Rectal smooth muscle tissue (tissue), 1 donor: Measurements from ENCODE around the gene PLPP1.

Experiments
- H3K27ac ChIP-seq: one replicate; pipeline ENCODE4 v1.7.0; 2013; ENCODE audit warnings: low read depth, low read length, inconsistent platforms
- H3K27me3 ChIP-seq: one replicate; pipeline ENCODE4 v1.7.0; 2013; ENCODE audit warnings: low read length; ENCODE audit not compliant: control insufficient read depth, insufficient read depth
- H3K36me3 ChIP-seq: one replicate; pipeline ENCODE4 v1.7.0; 2013; ENCODE audit warnings: low read length; ENCODE audit not compliant: control insufficient read depth, insufficient read depth
- H3K4me1 ChIP-seq: one replicate; pipeline ENCODE4 v1.7.0; 2013; ENCODE audit warnings: low read length; ENCODE audit not compliant: control insufficient read depth, insufficient read depth
- H3K4me3 ChIP-seq: one replicate; pipeline ENCODE4 v1.7.0; 2013; ENCODE audit warnings: low read length
- H3K9ac ChIP-seq: one replicate; pipeline ENCODE4 v1.7.0; 2013; ENCODE audit warnings: low read length

Gene PLPP1

DNA sequence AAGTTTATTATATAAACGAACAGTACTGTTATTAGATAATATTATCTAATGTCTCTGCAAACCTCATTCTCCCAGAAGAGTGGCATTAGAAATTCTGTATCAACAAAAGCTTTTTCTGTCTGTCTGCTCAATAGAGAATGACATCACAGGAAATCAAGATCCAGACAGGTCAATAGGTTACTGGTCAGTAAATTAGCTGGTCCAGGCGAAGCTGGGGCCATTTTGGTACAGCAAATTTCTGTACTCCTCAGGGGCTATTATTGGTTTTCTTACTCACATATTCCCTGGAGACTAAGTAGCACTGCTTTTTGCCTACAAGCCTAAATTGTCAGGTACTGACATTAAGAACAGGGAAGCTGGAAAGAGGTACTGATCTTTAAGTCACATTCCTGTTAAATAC, 80.5 kb downstream of the PLPP1 start:
- Histone ChIP-seq H3K4me1 (peaks cover 13% of the 10 kb centered on the region), H3K27ac (no peak overlapping the region), H3K27me3 (no peaks in the 10 kb centered on the region), H3K9ac (no peak overlapping the region), H3K36me3 (peaks cover 5% of the 10 kb centered on the region), H3K4me3 (no peak overlapping the region)

DNA sequence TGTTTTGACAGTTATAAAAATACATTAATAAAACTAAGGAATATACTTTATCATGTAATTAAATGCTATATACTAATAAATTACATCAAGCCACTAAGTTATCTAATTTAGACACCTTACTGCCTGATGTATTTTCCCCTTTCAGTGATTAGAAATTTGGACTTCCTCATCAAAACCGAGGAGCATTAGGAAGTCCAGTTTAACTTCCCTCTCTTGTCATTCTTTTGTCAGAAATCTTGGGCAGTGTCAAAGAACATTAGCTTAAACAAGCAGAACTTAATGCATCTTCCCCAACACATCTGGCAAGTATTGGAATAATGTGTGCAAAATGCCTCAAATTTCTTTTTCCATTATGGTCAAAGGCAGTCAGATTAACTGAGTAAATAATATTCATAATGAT, 81.6 kb downstream of the PLPP1 start:
- H3K27ac ChIP-seq: no peak overlapping the region
- peaks cover 5% of the 10 kb centered on the region for H3K36me3 ChIP-seq
- H3K4me1 ChIP-seq: peaks cover 15% of the 10 kb centered on the region
- H3K9ac ChIP-seq: no peak overlapping the region
- H3K27me3 ChIP-seq: no peaks in the 10 kb centered on the region
- H3K4me3 ChIP-seq: no peak overlapping the region

DNA sequence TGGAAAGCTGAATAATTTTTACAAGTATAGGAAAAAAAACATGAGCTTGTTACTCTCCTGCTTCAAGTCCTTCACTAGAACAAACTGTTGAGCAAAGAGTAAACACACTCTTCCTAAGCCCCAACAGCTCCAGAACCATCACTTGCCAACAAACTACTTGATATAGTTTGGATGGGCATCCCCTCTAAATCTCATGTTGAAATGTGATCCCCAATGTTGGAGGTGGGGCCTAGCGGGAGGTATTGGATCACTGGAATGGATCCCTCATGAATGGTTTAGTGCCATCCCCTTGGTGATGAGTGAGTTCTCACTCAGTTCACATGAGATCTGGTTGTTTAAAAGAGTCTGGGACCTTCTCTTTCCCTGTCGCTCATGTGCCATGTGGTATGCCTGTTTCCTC, 82.8 kb downstream of the PLPP1 start:
- H3K27ac ChIP-seq: no peak overlapping the region
- no peak overlapping the region for H3K9ac ChIP-seq
- peaks cover 5% of the 10 kb centered on the region for H3K36me3 ChIP-seq
- no peak overlapping the region for H3K4me3 ChIP-seq
- H3K4me1 ChIP-seq: peaks cover 19% of the 10 kb centered on the region
- H3K27me3 ChIP-seq: no peaks in the 10 kb centered on the region

DNA sequence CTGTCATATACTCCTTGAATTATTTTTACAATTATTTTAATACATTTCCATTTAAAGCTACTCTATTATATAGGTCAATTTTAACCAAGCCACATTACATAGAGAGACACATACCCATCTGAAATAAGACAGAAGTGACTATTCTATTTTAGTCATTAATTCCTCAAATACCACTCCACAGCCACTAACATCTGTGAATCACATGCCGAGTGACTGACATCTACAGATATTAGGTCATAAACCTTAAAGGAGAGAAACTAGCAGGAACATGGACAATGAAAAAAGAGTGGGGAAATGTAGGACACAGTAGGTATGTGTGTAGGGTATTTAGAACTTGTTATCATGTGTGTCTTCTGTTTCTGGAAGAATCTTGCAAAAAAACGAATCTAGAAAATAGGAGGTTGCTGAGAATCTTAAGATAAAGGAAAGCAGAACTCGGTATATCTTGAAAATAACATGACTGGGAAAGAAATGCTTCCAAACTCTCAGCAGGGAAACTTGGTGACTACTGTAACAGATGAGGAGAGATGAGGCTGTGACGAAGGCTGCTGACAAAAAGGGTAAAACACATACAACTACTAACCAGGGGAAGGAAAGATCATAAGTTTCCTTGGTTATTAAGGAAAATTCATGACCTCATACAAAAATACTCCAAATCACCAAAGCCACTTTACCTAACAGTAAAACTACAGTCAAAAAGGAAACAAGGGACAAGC, 84.6 kb downstream of the PLPP1 start:
- peak overlapping the region; percentile 33 for H3K27ac ChIP-seq
- no peak overlapping the region for H3K9ac ChIP-seq
- H3K36me3 ChIP-seq: peaks cover 5% of the 10 kb centered on the region
- H3K4me3 ChIP-seq: no peak overlapping the region
- H3K4me1 ChIP-seq: peaks cover 19% of the 10 kb centered on the region
- no peaks in the 10 kb centered on the region for H3K27me3 ChIP-seq

DNA sequence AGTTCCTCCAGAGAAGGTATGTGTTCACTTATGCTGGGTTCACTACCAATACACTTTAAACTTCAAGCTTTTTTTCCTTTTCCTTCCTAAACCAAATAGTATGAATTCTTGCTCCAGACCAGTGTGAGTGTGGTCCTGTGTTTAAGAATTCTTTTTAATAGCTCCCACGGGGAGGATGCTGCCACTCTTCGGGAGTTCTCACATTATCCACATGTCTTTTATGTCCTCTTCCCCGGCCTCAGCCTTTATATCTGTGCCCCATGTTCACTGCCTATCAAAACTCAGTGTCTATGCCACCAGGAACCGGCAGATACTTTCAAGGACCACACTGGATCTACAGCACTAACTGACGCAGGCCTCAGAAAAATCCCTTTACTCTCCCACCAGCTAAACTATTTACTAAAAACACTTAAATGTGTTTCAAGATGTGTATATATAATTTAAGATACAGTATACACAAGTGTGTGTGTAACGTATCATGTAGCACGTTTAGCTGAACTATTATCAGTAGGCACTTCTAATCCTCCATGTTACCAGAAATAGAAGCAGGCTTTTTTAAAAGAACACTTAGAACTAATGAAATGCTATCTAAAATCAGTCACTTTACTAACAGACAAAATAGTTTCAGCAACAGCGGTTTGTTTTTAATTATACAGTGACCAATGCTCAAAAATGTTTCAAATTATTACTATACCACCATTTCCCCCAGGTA, 88.0 kb downstream of the PLPP1 start:
- Histone ChIP-seq H3K4me3 (no peak overlapping the region), H3K4me1 (peaks cover 19% of the 10 kb centered on the region), H3K9ac (no peak overlapping the region), H3K36me3 (peaks cover 5% of the 10 kb centered on the region), H3K27me3 (no peaks in the 10 kb centered on the region), H3K27ac (no peak overlapping the region)

DNA sequence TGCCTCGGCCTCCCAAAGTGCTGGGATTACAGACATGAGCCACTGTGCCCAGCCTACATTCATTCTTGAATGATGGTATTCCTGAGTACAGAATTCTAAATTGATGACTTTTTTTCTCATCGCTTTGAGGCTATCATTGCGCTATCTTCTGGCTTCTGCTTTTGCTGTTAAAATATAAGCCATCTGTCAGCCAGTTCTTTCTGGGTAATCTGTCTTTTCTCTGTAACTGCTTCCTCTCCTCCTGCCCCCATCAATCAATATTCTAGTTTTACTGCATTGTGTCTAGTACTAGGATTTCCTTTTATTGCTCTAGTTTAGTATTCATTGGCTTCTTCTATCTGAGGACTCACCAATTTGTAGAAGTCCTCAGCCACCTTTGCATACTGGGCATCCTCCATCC, 89.0 kb downstream of the PLPP1 start:
- no peak overlapping the region for H3K4me3 ChIP-seq
- H3K36me3 ChIP-seq: peaks cover 5% of the 10 kb centered on the region
- no peak overlapping the region for H3K9ac ChIP-seq
- no peak overlapping the region for H3K27ac ChIP-seq
- no peaks in the 10 kb centered on the region for H3K27me3 ChIP-seq
- H3K4me1 ChIP-seq: peaks cover 27% of the 10 kb centered on the region

DNA sequence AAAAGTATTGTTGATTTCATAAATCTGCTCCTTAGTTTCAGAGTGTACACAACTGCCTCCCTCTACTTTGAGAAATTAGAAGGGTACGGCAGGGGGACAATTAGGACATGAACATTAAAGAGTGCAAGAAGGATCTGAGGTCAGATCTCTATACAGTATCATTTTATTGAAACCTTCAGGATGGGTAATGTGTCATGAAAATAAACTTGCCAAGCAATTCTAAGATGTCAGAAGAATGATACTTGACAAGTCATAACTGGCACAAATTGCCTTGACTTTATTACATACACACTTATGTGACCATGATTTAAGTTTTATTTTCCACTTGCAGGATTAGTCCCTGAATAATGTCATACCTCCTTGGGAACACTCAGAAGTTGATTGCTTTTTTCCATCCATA, 92.8 kb downstream of the PLPP1 start:
- Histone ChIP-seq H3K27me3 (no peaks in the 10 kb centered on the region), H3K9ac (no peak overlapping the region), H3K4me3 (no peak overlapping the region), H3K27ac (peak overlapping the region; percentile 57), H3K4me1 (peaks cover 38% of the 10 kb centered on the region), H3K36me3 (peaks cover 2% of the 10 kb centered on the region)

DNA sequence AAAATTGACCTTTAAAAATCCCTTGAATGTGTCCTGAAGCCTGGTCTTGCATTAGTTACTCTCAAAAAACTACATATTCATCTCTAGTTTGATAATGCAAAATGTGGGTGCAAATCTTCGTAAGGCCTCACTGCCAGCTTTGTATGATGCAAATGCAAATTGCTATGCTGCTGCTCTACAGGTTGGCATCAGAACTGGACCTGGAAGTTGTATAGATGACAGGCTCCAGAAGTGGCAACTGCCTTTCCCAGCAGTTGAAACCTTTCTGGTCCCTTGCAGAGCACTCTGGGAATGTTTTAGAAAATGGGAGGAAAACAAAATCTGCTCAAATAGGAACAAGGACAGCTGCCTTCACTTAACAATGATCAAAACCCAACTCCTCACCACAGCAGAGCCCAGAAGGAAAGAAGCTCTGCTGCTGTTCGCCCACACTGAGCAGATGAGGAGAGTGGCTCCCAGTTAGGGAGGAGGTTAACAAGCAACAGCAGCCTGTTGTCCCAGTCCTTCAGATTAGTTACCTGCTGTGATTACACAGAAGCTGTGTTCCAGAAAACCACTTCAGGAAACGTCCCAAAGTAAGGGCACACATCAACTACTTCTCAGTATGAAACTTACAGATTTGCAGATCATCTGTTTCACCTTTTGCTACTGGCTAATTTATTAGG, 93.5 kb downstream of the PLPP1 start:
- Histone ChIP-seq H3K4me1 (peaks cover 38% of the 10 kb centered on the region), H3K9ac (no peak overlapping the region), H3K4me3 (no peak overlapping the region), H3K27ac (peak overlapping the region; percentile 70), H3K36me3 (peaks cover 2% of the 10 kb centered on the region), H3K27me3 (no peaks in the 10 kb centered on the region)

DNA sequence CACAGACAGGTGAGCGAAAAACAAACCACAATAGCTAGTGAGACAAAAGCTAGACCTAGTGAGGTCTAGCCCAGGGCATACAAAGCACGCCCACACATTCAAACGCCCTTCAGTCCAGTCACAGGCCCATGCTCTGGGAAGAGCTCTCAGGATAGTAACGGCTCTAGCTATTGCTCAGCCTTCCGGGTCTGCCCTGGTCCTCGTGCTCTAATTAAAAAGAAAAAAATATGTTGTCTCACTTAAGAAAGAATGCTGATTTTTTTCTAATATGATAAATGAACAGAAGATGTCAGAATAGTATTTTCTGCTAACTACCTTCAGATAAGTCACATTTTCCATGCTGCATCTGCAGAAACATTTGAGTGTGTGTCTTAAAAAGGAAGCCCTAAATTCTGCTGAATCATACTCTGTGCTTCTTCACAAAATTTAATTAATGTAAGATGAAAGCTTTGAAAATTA, 94.5 kb downstream of the PLPP1 start:
- no peak overlapping the region for H3K4me3 ChIP-seq
- peaks cover 38% of the 10 kb centered on the region for H3K4me1 ChIP-seq
- H3K27ac ChIP-seq: peak overlapping the region; percentile 91
- peaks cover 2% of the 10 kb centered on the region for H3K36me3 ChIP-seq
- no peaks in the 10 kb centered on the region for H3K27me3 ChIP-seq
- no peak overlapping the region for H3K9ac ChIP-seq

DNA sequence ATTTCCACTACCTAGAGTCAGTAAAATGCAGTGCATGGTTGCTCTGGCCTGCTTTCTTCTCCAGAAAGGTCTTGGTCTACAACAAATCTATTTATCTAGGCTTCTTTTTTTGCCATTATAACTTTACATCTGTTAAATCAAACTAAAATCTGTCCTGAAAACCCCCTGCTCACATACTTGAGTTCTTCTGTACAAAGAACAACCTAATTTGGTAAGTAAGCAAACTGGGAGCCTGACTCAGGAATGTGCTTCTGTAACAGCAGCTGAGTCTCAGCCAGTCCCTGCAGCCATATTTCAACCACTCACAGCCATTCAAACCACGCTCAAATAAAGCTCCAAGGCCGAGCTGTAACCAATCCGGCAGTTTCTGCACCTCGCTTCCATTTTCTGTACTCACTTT, 95.8 kb downstream of the PLPP1 start:
- peaks cover 2% of the 10 kb centered on the region for H3K36me3 ChIP-seq
- peaks cover 38% of the 10 kb centered on the region for H3K4me1 ChIP-seq
- no peak overlapping the region for H3K9ac ChIP-seq
- no peaks in the 10 kb centered on the region for H3K27me3 ChIP-seq
- peak overlapping the region; percentile 91 for H3K27ac ChIP-seq
- H3K4me3 ChIP-seq: no peak overlapping the region

DNA sequence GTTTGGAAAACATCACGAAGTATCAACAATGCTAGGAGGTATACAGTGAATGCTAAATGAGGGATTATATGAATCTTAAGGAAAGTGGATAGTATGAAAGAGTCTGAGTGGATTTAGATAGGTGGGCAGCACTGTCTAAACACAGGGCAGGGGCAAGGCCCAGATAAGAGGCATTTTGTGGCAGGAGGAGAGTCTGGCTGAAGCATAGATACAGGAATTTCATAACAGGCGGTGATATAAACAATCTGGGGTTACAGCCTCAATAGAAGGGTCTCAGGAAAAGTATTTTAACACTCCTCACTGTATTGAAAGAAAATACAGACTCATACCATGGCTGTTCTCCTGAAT, 96.9 kb downstream of the PLPP1 start:
- Histone ChIP-seq H3K4me3 (no peak overlapping the region), H3K4me1 (peaks cover 38% of the 10 kb centered on the region), H3K9ac (no peak overlapping the region), H3K27ac (peak overlapping the region; percentile 91), H3K36me3 (peaks cover 2% of the 10 kb centered on the region), H3K27me3 (no peaks in the 10 kb centered on the region)

DNA sequence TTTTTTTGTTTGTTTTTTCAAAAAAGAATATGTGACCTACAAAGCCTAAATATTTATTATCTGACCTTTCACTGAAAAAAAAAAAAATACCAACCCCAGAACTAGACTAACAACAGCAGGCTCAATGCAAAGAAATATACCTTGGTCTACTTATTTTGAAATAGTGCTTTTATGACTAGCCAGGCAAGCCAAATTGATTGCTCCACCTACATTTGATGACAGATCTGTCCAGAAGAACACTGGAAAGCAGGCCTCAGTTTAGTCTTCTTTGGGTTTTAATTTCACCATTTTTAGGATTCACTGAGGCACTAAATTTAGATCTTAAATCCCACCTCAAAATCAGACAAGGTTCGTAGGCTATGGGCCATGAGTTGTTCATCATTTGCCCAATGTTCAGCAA, 97.3 kb downstream of the PLPP1 start:
- Histone ChIP-seq H3K9ac (no peak overlapping the region), H3K4me3 (no peak overlapping the region), H3K36me3 (peaks cover 2% of the 10 kb centered on the region), H3K4me1 (peaks cover 38% of the 10 kb centered on the region), H3K27me3 (no peaks in the 10 kb centered on the region), H3K27ac (peak overlapping the region; percentile 91)
